Fibroblast of lung (primary cell): ENCODE results near the gene FKBP3. TPM values are rescaled to one million over a fixed set of nuclear protein-coding genes. Genes with fewer than 3 reads are reported as not detected.

Source experiments
- DNase-seq, 2 donors: peaks; one replicate each; pipeline versions ENCODE4 v3.0.0 to v3.0.0-alpha.2; 2010; ENCODE audit warnings: low read depth in 2 of 2
- H2AFZ ChIP-seq: 2 replicates; pipeline ENCODE4 v1.5.1; 2012; ENCODE audit warnings: low read length, control low read depth, inconsistent platforms
- H3K27ac ChIP-seq: 2 replicates; pipeline ENCODE4 v1.5.1; 2011; ENCODE audit warnings: low read length, control low read depth; ENCODE audit not compliant: insufficient read depth
- H3K27me3 ChIP-seq: 2 replicates; pipeline ENCODE4 v1.5.1; 2011; ENCODE audit warnings: mild to moderate bottlenecking, low read length; ENCODE audit not compliant: control insufficient read depth, insufficient read depth
- H3K36me3 ChIP-seq: 2 replicates; pipeline ENCODE4 v1.5.1; 2011; ENCODE audit warnings: low read length; ENCODE audit not compliant: control insufficient read depth, insufficient read depth
- H3K4me1 ChIP-seq: 2 replicates; pipeline ENCODE4 v1.5.1; 2011; ENCODE audit warnings: low read length; ENCODE audit not compliant: control insufficient read depth, insufficient read depth; ENCODE audit errors: extremely low read depth
- H3K4me2 ChIP-seq: 2 replicates; pipeline ENCODE4 v1.5.1; 2011; ENCODE audit warnings: low read length, control low read depth; ENCODE audit not compliant: insufficient read depth; ENCODE audit errors: extremely low read depth
- H3K4me3 ChIP-seq, 4 experiments: fragments of 200-600 bp in 1 of 4; sonication (generic) in 1 of 4; replicated peaks in 1 of 4; 2 replicates each; pipeline ENCODE4 v1.5.1; 2011 to 2016; ENCODE audit warnings: low read length in 4 of 4, low read depth in 3 of 4, mild to moderate bottlenecking in 3 of 4, control low read depth in 2 of 4, inconsistent platforms in 1 of 4, mixed read lengths in 1 of 4; ENCODE audit not compliant: insufficient read depth in 1 of 4; ENCODE audit errors: control extremely low read depth in 1 of 4
- H3K79me2 ChIP-seq: 2 replicates; pipeline ENCODE4 v1.5.1; 2012; ENCODE audit warnings: mild to moderate bottlenecking, low read length, inconsistent platforms; ENCODE audit not compliant: control insufficient read depth, insufficient read depth
- H3K9ac ChIP-seq: 2 replicates; pipeline ENCODE4 v1.5.1; 2011; ENCODE audit warnings: mild to moderate bottlenecking, low read length, control low read depth; ENCODE audit not compliant: insufficient read depth
- H3K9me3 ChIP-seq: 2 replicates; pipeline ENCODE4 v1.5.1; 2012; ENCODE audit warnings: low read depth, low read length; ENCODE audit not compliant: control insufficient read depth, insufficient read depth
- H4K20me1 ChIP-seq: 2 replicates; pipeline ENCODE4 v1.5.1; 2011; ENCODE audit warnings: low read length; ENCODE audit not compliant: control insufficient read depth, insufficient read depth; ENCODE audit errors: extremely low read depth
- EZH2 ChIP-seq: IDR thresholded peaks from 2 replicates; pipeline ENCODE4 v1.5.1; 2012; ENCODE audit warnings: low read length, control low read depth, mild to moderate bottlenecking; ENCODE audit errors: missing control alignments
- polyA plus RNA-seq, 2 donors: library from polyadenylated mRNA; depleted of rRNA in 1 of 2; stranded (reverse) in 1 of 2; unstranded in 1 of 2; fragments of >200 nt; gene quantifications; 2 replicates each; pipeline ENCODE4 v1.2.1, GENCODE V29; 2011 to 2012; ENCODE audit warnings: missing spikeins in 1 of 2
- total RNA-seq: library from RNA; depleted of rRNA; stranded (reverse); fragments of >200 nt; gene quantifications from 2 replicates; pipeline ENCODE4 v1.2.1, GENCODE V29; 2014
- TF ChIP-seq, protein P1 (sequence below), 2 donors: IDR thresholded peaks in 1 of 2; conservative IDR thresholded peaks in 1 of 2; 1 replicate in 1 of 2; 2 replicates in 1 of 2; pipeline ENCODE4 v1.5.1; 2011 to 2012; ENCODE audit warnings: low read length in 2 of 2, control low read depth in 1 of 2, inconsistent platforms in 1 of 2, low read depth in 1 of 2, mild to moderate bottlenecking in 1 of 2

The FKBP3 gene
- total and polyA plus RNA-seq, 2 donors (not counting 1 experiment from before 2014, with no cell fraction given), result 29.1 to 101 TPM

DNA sequence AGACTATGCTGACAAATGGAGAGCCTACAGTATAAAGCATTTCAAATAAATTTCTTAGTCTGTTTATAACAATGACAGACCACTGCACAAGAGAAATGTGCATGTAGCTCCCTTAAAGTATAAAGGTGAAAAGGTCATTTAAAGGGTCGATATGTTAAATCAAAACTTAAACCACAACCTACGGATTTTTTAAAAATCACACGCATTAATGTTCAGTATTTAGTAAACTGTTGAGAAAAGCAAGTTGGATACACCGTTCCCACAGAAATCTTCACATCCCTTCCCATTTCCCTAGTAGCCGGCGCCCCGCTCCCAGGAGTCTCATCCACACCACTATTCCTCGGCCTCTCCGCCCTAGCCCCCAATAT lies 614 bp downstream of the FKBP3 start:
- no peaks in the 10 kb centered on the region for H3K36me3 ChIP-seq
- peak overlapping the region; percentile 78 to 95 (median 88) for H3K4me3 ChIP-seq
- H4K20me1 ChIP-seq, result no peaks in the 10 kb centered on the region
- peak overlapping the region; percentile 88 for H3K27ac ChIP-seq
- H3K4me1 ChIP-seq, result no peaks in the 10 kb centered on the region
- peak overlapping the region; percentile 90 for H3K9ac ChIP-seq
- peak overlapping the region; percentile 90 for H3K4me2 ChIP-seq
- TF ChIP-seq, protein P1, sequence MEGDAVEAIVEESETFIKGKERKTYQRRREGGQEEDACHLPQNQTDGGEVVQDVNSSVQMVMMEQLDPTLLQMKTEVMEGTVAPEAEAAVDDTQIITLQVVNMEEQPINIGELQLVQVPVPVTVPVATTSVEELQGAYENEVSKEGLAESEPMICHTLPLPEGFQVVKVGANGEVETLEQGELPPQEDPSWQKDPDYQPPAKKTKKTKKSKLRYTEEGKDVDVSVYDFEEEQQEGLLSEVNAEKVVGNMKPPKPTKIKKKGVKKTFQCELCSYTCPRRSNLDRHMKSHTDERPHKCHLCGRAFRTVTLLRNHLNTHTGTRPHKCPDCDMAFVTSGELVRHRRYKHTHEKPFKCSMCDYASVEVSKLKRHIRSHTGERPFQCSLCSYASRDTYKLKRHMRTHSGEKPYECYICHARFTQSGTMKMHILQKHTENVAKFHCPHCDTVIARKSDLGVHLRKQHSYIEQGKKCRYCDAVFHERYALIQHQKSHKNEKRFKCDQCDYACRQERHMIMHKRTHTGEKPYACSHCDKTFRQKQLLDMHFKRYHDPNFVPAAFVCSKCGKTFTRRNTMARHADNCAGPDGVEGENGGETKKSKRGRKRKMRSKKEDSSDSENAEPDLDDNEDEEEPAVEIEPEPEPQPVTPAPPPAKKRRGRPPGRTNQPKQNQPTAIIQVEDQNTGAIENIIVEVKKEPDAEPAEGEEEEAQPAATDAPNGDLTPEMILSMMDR (conservative IDR thresholded peaks at IDR 0.05 in 1 of 2, IDR thresholded peaks at IDR 0.05 in 1 of 2; ENCODE audit: low read depth in 1 of 2, low read length in 2 of 2), result no peak
- no peak for TF ChIP-seq EZH2
- H3K79me2 ChIP-seq, result peaks cover 44% of the 10 kb centered on the region
- no peaks in the 10 kb centered on the region for H3K27me3 ChIP-seq
- peak in 1 of 2 donors; percentile 6 for DNase-seq
- no peaks in the 10 kb centered on the region for H3K9me3 ChIP-seq
- peak overlapping the region; percentile 91 for H2AFZ ChIP-seq

DNA sequence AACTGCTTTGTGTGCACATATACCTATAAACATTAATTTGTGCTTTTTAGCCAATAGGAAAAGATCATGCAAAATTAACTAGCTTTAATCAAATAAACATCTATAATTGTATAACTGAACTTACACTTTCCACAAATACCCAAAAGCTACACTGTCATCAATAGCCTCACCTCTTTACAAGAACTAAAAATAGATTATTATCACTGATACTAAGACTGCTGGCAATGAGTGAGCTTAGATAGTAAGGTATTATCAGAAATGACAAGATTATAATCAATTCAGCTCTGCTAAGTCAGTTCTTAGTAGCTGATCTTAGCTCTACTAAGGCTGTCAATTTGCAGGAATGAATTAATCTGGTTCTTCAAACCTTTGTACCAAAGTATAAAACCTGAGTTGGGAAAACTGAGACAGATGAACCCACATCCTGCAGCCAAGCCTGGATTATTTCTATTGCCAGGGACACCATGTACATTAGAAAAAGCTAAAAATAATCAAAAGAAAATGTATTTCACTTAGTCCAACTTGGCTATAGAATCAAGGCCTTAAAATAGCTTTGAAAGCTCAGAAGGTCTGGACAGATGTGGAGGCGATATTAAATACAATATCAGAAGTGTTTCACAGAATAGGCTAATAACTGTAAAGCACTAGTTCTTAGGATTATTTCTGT lies 5.2 kb downstream of the FKBP3 start:
- no peaks in the 10 kb centered on the region for H3K4me1 ChIP-seq
- peaks cover 4% of the 10 kb centered on the region for H3K36me3 ChIP-seq
- DNase-seq, result no peak
- no peaks in the 10 kb centered on the region for H4K20me1 ChIP-seq
- no peak overlapping the region for H3K4me3 ChIP-seq
- H3K4me2 ChIP-seq, result no peak overlapping the region
- H3K27ac ChIP-seq, result no peak overlapping the region
- H3K9ac ChIP-seq, result no peak overlapping the region
- H2AFZ ChIP-seq, result no peak overlapping the region
- no peaks in the 10 kb centered on the region for H3K27me3 ChIP-seq
- peaks cover 20% of the 10 kb centered on the region for H3K79me2 ChIP-seq
- TF ChIP-seq, protein P1 (conservative IDR thresholded peaks at IDR 0.05 in 1 of 2, IDR thresholded peaks at IDR 0.05 in 1 of 2; ENCODE audit: low read depth in 1 of 2, low read length in 2 of 2), result no peak
- no peak for TF ChIP-seq EZH2
- H3K9me3 ChIP-seq, result no peaks in the 10 kb centered on the region

DNA sequence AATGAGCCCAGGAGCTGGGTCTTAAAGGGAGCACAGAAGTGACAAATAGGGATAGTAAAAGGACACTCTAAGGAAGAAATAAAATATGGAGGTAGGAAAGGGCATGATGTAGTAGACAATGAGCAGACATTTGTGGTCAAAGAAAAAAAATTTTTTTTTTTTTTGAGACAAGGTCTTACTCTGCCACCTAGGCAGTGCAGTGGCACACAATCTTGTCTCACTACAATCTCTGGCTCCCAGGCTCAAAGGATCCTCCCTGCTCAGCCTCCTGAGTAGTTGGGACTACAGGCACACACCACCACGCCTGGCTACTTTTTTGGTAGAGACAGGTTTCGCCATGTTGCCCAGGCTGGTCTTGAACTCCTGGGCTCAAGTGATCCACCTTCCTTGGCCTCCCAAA lies 8.5 kb downstream of the FKBP3 start:
- Histone ChIP-seq H3K4me2 (no peak overlapping the region), H2AFZ (no peak overlapping the region), H3K79me2 (no peaks in the 10 kb centered on the region), H3K4me3 (no peak overlapping the region), H3K27ac (no peak overlapping the region), H4K20me1 (no peaks in the 10 kb centered on the region), H3K27me3 (no peaks in the 10 kb centered on the region), H3K9me3 (no peaks in the 10 kb centered on the region), H3K4me1 (no peaks in the 10 kb centered on the region), H3K36me3 (peaks cover 6% of the 10 kb centered on the region), H3K9ac (no peak overlapping the region)
- TF ChIP-seq EZH2, result no peak
- TF ChIP-seq, protein P1 (conservative IDR thresholded peaks at IDR 0.05 in 1 of 2, IDR thresholded peaks at IDR 0.05 in 1 of 2; ENCODE audit: low read depth in 1 of 2, low read length in 2 of 2), result peak in 1 of 2 donors; percentile 44
- DNase-seq, result peak in 1 of 2 donors; percentile 14
